GM12874 (cell line): ENCODE data around the gene PHACTR1.

Source experiments
- CTCF ChIP-seq: IDR thresholded peaks from 2 replicates; pipeline ENCODE4 v1.5.1; 2011; ENCODE audit warnings: low read depth, mild to moderate bottlenecking, control low read depth, low read length, moderate library complexity; ENCODE audit not compliant: insufficient read depth

Gene PHACTR1

DNA sequence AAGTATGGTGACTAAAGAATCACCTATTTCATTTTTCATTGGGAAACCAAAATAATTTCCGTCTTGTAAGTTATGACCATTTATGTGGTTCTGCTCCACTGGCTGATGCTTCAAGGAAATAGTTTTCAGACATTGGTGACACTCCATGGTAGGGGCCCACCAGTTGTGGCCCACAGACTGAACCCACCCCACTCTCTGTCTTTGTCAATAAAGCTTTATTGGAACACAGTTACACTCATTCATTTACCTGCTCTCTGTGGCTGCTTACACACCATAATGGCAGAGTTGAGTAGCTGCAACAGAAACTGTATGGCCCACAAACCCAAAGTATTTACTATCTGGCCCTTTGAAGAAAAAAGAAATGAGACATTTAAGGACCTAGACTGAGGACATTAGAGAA, 533.2 kb downstream of the PHACTR1 start:
- TF ChIP-seq CTCF, result no peak

DNA sequence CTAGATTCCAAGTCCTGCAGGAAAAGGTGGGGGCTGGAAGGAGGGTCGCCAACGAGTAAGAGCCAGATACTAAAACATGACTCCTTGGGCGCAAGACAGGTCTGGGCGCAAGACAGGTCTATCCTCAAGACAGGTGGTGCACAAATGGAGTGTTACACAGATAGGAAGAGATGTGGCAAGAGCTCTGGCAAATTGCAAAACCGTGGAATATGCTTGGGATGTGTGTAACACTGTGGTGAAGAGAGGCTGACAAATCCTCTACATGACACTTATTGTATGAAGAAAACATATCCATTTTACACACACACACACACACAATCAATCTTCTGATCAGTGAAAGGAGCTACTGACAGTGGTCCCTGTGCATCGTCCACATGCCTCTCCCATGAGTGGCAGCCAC, 534.1 kb downstream of the PHACTR1 start:
- no peak for TF ChIP-seq CTCF

GRCh38 chr6:13251242-13251641, 534.7 kb downstream of the PHACTR1 start:
- TF ChIP-seq CTCF, result no peak

- TF ChIP-seq CTCF, result no peak
These were observed 536.2 kb downstream of the PHACTR1 start for GRCh38 chr6:13252790-13253189.

DNA sequence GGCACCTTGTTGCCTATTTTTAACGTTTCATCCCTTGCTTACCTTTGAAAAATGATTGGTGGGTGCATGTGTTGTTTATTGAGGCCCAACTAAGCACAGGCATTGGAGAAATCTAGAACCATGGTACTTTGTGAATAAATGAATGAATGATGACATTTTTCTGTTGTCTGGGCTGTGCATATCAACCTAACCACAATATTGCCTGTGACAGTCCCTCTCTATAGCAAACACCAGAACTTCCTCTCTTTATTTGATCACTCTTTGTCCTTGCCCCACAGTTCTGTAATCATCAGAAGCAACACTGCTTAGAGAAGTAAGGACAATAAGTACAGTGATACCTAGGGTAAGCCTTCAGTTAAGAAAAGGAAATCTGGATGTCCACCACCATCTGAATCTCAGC, 536.7 kb downstream of the PHACTR1 start:
- no peak for TF ChIP-seq CTCF

GRCh38 chr6:13256266-13257001, 539.9 kb downstream of the PHACTR1 start:
- TF ChIP-seq CTCF, result no peak

GRCh38 chr6:13259393-13259792, 542.8 kb downstream of the PHACTR1 start:
- no peak for TF ChIP-seq CTCF
